Measurements from ENCODE around the gene ARFRP1. TPM values are rescaled to one million over a fixed set of nuclear protein-coding genes. Genes with fewer than 3 reads are reported as not detected.

ARFRP1 gene
- total and polyA plus RNA-seq, 2 of the 13 experiments (the other 11 are each of a cell fraction or from before 2014, with no cell fraction given): 32.0 to 51.1 TPM

DNA sequence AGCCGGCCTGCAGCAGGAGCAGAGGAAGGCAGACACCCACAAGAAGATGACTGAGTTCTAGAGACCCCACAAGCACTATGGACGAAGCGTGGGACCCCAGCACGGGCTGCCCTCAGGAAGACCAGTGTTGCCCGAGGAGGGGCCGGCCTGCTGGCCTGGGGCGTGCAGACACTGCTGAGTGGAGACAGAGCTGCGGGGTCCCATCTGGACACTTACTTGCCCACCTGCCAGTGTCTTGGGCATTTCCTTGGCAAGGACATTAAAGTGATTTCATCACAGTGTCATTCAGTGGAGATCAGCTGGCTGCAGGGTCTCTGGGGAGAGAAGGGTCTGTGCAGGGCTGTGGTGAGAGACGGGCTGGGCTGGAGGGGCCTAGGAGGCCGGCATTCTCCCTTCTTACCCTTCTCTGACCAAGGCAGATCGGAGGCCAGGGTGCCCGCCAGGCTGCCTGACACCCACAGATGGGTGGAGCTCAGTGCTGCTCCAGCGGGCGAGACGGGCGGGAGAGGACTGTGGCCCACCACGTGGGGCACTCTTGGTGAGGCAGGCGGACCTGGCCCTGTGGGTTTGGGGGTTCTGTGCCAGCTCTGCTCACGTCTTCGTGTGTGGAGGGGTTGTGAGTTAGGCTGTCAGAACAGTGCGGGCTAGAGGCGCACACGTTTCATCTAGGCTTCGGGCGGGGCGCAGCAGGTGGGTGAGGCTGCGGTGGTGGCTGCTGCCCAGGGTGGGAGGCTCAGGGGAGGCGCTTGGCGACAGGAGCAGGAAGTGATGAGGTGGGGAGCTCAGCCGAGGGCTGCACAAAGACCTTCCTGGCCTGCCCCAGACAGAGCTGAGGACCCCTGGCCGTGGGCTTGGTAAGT, 28.3 kb upstream of the ARFRP1 start, which contains the start of gene LIME1 (continued):
- TF ChIP-seq, protein P1, sequence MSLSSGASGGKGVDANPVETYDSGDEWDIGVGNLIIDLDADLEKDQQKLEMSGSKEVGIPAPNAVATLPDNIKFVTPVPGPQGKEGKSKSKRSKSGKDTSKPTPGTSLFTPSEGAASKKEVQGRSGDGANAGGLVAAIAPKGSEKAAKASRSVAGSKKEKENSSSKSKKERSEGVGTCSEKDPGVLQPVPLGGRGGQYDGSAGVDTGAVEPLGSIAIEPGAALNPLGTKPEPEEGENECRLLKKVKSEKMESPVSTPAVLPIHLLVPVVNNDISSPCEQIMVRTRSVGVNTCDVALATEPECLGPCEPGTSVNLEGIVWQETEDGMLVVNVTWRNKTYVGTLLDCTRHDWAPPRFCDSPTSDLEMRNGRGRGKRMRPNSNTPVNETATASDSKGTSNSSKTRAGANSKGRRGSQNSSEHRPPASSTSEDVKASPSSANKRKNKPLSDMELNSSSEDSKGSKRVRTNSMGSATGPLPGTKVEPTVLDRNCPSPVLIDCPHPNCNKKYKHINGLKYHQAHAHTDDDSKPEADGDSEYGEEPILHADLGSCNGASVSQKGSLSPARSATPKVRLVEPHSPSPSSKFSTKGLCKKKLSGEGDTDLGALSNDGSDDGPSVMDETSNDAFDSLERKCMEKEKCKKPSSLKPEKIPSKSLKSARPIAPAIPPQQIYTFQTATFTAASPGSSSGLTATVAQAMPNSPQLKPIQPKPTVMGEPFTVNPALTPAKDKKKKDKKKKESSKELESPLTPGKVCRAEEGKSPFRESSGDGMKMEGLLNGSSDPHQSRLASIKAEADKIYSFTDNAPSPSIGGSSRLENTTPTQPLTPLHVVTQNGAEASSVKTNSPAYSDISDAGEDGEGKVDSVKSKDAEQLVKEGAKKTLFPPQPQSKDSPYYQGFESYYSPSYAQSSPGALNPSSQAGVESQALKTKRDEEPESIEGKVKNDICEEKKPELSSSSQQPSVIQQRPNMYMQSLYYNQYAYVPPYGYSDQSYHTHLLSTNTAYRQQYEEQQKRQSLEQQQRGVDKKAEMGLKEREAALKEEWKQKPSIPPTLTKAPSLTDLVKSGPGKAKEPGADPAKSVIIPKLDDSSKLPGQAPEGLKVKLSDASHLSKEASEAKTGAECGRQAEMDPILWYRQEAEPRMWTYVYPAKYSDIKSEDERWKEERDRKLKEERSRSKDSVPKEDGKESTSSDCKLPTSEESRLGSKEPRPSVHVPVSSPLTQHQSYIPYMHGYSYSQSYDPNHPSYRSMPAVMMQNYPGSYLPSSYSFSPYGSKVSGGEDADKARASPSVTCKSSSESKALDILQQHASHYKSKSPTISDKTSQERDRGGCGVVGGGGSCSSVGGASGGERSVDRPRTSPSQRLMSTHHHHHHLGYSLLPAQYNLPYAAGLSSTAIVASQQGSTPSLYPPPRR (CRISPR knock-in tag; IDR thresholded peaks at IDR 0.05; ENCODE audit: borderline replicate concordance): no peak
- TF ChIP-seq, protein P2, sequence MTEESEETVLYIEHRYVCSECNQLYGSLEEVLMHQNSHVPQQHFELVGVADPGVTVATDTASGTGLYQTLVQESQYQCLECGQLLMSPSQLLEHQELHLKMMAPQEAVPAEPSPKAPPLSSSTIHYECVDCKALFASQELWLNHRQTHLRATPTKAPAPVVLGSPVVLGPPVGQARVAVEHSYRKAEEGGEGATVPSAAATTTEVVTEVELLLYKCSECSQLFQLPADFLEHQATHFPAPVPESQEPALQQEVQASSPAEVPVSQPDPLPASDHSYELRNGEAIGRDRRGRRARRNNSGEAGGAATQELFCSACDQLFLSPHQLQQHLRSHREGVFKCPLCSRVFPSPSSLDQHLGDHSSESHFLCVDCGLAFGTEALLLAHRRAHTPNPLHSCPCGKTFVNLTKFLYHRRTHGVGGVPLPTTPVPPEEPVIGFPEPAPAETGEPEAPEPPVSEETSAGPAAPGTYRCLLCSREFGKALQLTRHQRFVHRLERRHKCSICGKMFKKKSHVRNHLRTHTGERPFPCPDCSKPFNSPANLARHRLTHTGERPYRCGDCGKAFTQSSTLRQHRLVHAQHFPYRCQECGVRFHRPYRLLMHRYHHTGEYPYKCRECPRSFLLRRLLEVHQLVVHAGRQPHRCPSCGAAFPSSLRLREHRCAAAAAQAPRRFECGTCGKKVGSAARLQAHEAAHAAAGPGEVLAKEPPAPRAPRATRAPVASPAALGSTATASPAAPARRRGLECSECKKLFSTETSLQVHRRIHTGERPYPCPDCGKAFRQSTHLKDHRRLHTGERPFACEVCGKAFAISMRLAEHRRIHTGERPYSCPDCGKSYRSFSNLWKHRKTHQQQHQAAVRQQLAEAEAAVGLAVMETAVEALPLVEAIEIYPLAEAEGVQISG (CRISPR knock-in tag; IDR thresholded peaks at IDR 0.05): no peak
